IMR-90 (cell line): Measurements from ENCODE around the gene CDK7. TPM values are rescaled to one million over a fixed set of nuclear protein-coding genes. Genes with fewer than 3 reads are reported as not detected.

Experiments
- ATAC-seq: fragments of 200-7000 bp; cut with Tn5 transposase; 2 replicates; pipeline ENCODE4 v1.9.1; 2020; ENCODE audit warnings: low read depth, mild to moderate bottlenecking, moderate library complexity
- BruUV-seq: library from RNA; stranded (reverse); fragments of 400-500 nt; replicated peaks from 2 replicates; lab custom pipeline; 2021; lab: Mats Ljungman, UMichigan
- CTCF ChIA-PET: fragments of 300-600 bp; formaldehyde crosslinking; extraction: SDS; loops from one replicate; lab custom pipeline; 2021; ENCODE audit warnings: antibody characterized with exemption; lab: Yijun Ruan, JAX
- POLR2A ChIA-PET: fragments of 300-600 bp; sonication (Branson Sonifier 250); formaldehyde crosslinking; loops from one replicate; lab custom pipeline; 2022; ENCODE audit warnings: antibody characterized with exemption; ENCODE audit not compliant: unreplicated experiment; lab: Charles Lee
- DNase-seq: peaks from one replicate; pipeline ENCODE4 v3.0.0; 2013
- H2AFZ ChIP-seq: replicated peaks from 2 replicates; pipeline ENCODE3; 2013; ENCODE audit warnings: low read length, mild to moderate bottlenecking; ENCODE audit not compliant: poor library complexity
- H2AK5ac ChIP-seq: 2 replicates; pipeline ENCODE4 v1.6.1; 2013; ENCODE audit warnings: low read depth, low read length, inconsistent platforms
- H2AK9ac ChIP-seq: replicated peaks from 2 replicates; pipeline ENCODE3; 2013; ENCODE audit warnings: mild to moderate bottlenecking, low read depth, low read length, moderate library complexity; ENCODE audit not compliant: poor library complexity
- H2BK120ac ChIP-seq: 2 replicates; pipeline ENCODE4 v1.6.1; 2013; ENCODE audit warnings: low read depth, low read length, inconsistent platforms
- H2BK15ac ChIP-seq: 3 replicates; pipeline ENCODE4 v1.6.1; 2013; ENCODE audit warnings: low read depth, low read length, inconsistent platforms
- H2BK20ac ChIP-seq: 2 replicates; pipeline ENCODE4 v1.6.1; 2013; ENCODE audit warnings: low read depth, mild to moderate bottlenecking, inconsistent platforms, low read length, moderate library complexity
- H2BK5ac ChIP-seq: 2 replicates; pipeline ENCODE4 v1.6.1; 2013; ENCODE audit warnings: mild to moderate bottlenecking, low read depth, low read length, inconsistent platforms; ENCODE audit not compliant: poor library complexity, severe bottlenecking
- H3K14ac ChIP-seq: replicated peaks from 2 replicates; pipeline ENCODE4 v1.6.1; 2013; ENCODE audit warnings: low read depth, low read length, inconsistent platforms
- H3K18ac ChIP-seq: 2 replicates; pipeline ENCODE4 v1.6.1; 2013; ENCODE audit warnings: low read depth, low read length, control low read depth
- H3K23ac ChIP-seq: 2 replicates; pipeline ENCODE4 v1.6.1; 2013; ENCODE audit warnings: low read depth, low read length, inconsistent platforms
- H3K27ac ChIP-seq: 2 replicates; pipeline ENCODE4 v1.5.1; 2013; ENCODE audit warnings: mild to moderate bottlenecking, control low read depth, low read length; ENCODE audit not compliant: insufficient read depth
- H3K27me3 ChIP-seq: 2 replicates; pipeline ENCODE4 v1.6.1; 2013; ENCODE audit warnings: low read length; ENCODE audit not compliant: control insufficient read depth, insufficient read depth
- H3K36me3 ChIP-seq: 2 replicates; pipeline ENCODE4 v1.6.1; 2013; ENCODE audit warnings: low read length, mixed read lengths; ENCODE audit not compliant: control insufficient read depth, insufficient read depth
- H3K4ac ChIP-seq: 2 replicates; pipeline ENCODE4 v1.6.1; 2013; ENCODE audit warnings: low read depth, low read length, inconsistent platforms
- H3K4me1 ChIP-seq: 2 replicates; pipeline ENCODE4 v1.6.1; 2013; ENCODE audit warnings: low read length, mixed read lengths; ENCODE audit not compliant: control insufficient read depth, insufficient read depth
- H3K4me2 ChIP-seq: 2 replicates; pipeline ENCODE4 v1.6.1; 2013; ENCODE audit warnings: low read depth, mild to moderate bottlenecking, control low read depth, low read length, moderate library complexity
- H3K4me3 ChIP-seq: 2 replicates; pipeline ENCODE4 v1.5.1; 2013; ENCODE audit warnings: low read depth, mild to moderate bottlenecking, control low read depth, low read length, moderate library complexity; ENCODE audit not compliant: insufficient read depth
- H3K56ac ChIP-seq: 2 replicates; pipeline ENCODE4 v1.6.1; 2013; ENCODE audit warnings: low read length, inconsistent platforms; ENCODE audit not compliant: insufficient read depth; ENCODE audit errors: extremely low read depth
- H3K79me1 ChIP-seq, 2 experiments: 2 replicates each; pipeline ENCODE4 v1.6.1; 2013; ENCODE audit warnings: low read length in 2 of 2, inconsistent platforms in 1 of 2, low read depth in 1 of 2
- H3K9ac ChIP-seq: 2 replicates; pipeline ENCODE4 v1.6.1; 2013; ENCODE audit warnings: low read depth, low read length, control low read depth
- H3K9me1 ChIP-seq: 2 replicates; pipeline ENCODE4 v1.6.1; 2013; ENCODE audit warnings: low read length, inconsistent platforms; ENCODE audit not compliant: insufficient read depth
- H3K9me3 ChIP-seq: 2 replicates; pipeline ENCODE4 v1.6.1; 2013; ENCODE audit warnings: low read length; ENCODE audit not compliant: control insufficient read depth, insufficient read depth
- H4K20me1 ChIP-seq: 2 replicates; pipeline ENCODE4 v1.6.1; 2013; ENCODE audit warnings: low read length, inconsistent platforms; ENCODE audit not compliant: insufficient read depth
- H4K5ac ChIP-seq: 2 replicates; pipeline ENCODE4 v1.6.1; 2013; ENCODE audit warnings: mild to moderate bottlenecking, low read depth, low read length, control low read depth
- H4K8ac ChIP-seq, 2 experiments: 2 replicates each; pipeline ENCODE4 v1.6.1; 2013; ENCODE audit warnings: low read depth in 2 of 2, low read length in 2 of 2, control low read depth in 1 of 2, inconsistent platforms in 1 of 2
- H4K91ac ChIP-seq: 2 replicates; pipeline ENCODE4 v1.6.1; 2013; ENCODE audit warnings: low read depth, low read length, inconsistent platforms; ENCODE audit not compliant: insufficient read depth
- MAZ ChIP-seq: IDR thresholded peaks from 2 replicates; pipeline ENCODE4 v1.6.1; 2012; ENCODE audit warnings: low read depth, mild to moderate bottlenecking, low read length, improper control_type of control experiment, moderate library complexity, borderline replicate concordance
- MXI1 ChIP-seq: IDR thresholded peaks from 2 replicates; pipeline ENCODE4 v1.6.1; 2012; ENCODE audit warnings: low read depth, mild to moderate bottlenecking, low read length, moderate library complexity, borderline replicate concordance
- POLR2A ChIP-seq: IDR thresholded peaks from 2 replicates; pipeline ENCODE4 v1.6.1; 2012; ENCODE audit warnings: mild to moderate bottlenecking, low read depth, low read length
- RCOR1 ChIP-seq: IDR thresholded peaks from 2 replicates; pipeline ENCODE4 v1.6.1; 2012; ENCODE audit warnings: mild to moderate bottlenecking, low read length, improper control_type of control experiment; ENCODE audit not compliant: insufficient replicate concordance
- SMC3 ChIP-seq: fragments of 150-350 bp; IDR thresholded peaks from 2 replicates; pipeline ENCODE4 v1.6.1; 2016; ENCODE audit warnings: low read depth, mild to moderate bottlenecking, antibody characterized with exemption, low read length, moderate library complexity
- WGBS, 2 experiments: methylation state at CpG; one replicate each; pipeline versions ENCODE4 v1.1.5 to v1.1.7; 2013; ENCODE audit warnings: missing lambda C conversion rate in 2 of 2; ENCODE audit not compliant: insufficient read length in 1 of 2; ENCODE audit errors: extremely low coverage in 2 of 2; 5-methylcytosine and 5-hydroxymethylcytosine counted together
- dilution Hi-C: fragments of 300-500 bp; cut with HindIII; formaldehyde crosslinking; loops from one replicate; pipeline ENCODE4 v1.14.3; 2018; ENCODE audit warnings: low sequenced_read_pairs; ENCODE audit not compliant: unreplicated experiment
- in situ Hi-C: fragments of 300-500 bp; cut with MboI; formaldehyde crosslinking; loops from 3 replicates; pipeline ENCODE4 v1.14.3; 2019; ENCODE audit warnings: low sequenced_read_pairs, inconsistent platforms, mixed read lengths
- intact Hi-C: fragments of 100-400 bp; cut with micrococcal nuclease; formaldehyde crosslinking; loops from 2 replicates; pipeline ENCODE4 v1.10.0; 2022
- polyA plus RNA-seq, 3 experiments: library from polyadenylated mRNA; depleted of rRNA; stranded (reverse); fragments of >200 nt; gene quantifications; 2 replicates each; pipeline ENCODE4 v1.2.3, GENCODE V29; 2012; ENCODE audit warnings: low replicate concordance in 1 of 3
- total RNA-seq: library from RNA; depleted of rRNA; stranded (reverse); fragments of >200 nt; gene quantifications from 2 replicates; pipeline ENCODE4 v1.2.3, GENCODE V29; 2012

The CDK7 gene
- total and polyA plus RNA-seq, 2 of the 4 experiments (the other 2 are of a cell fraction), result 59.8 to 65.6 TPM

- Histone ChIP-seq H3K23ac (peak overlapping the region; percentile 77), H3K27me3 (no peaks in the 10 kb centered on the region), H2AK9ac (peak overlapping the region; percentile 42), H4K5ac (peak overlapping the region; percentile 50), H3K4me2 (peak overlapping the region; percentile 77), H3K9me3 (no peaks in the 10 kb centered on the region), H4K20me1 (no peaks in the 10 kb centered on the region), H2AK5ac (peak overlapping the region; percentile 62; the same call in 1 of the 2 replicates), H3K4ac (peak overlapping the region; percentile 86), H3K4me1 (peaks cover 6% of the 10 kb centered on the region), H3K18ac (peak overlapping the region; percentile 53), H2AFZ (peak overlapping the region; percentile 92), H2BK20ac (no peak overlapping the region), H3K14ac (peak overlapping the region; percentile 90), H3K79me1 (peaks cover 19 to 20% of the 10 kb centered on the region in 2 experiments; a peak in 3 of 4 replicates), H3K9me1 (no peaks in the 10 kb centered on the region), H2BK15ac (peak overlapping the region; percentile 4; the same call in 1 of the 3 replicates), H3K56ac (peak overlapping the region; percentile 5; the same call in 1 of the 2 replicates), H3K4me3 (peak overlapping the region; percentile 91), H3K36me3 (peaks cover 2% of the 10 kb centered on the region; the same call in 1 of the 2 replicates), H4K8ac (peak overlapping the region; percentile 88 to 95), H3K27ac (peak overlapping the region; percentile 81), H2BK120ac (peak overlapping the region; percentile 39; the same call in 1 of the 2 replicates), H2BK5ac (peak overlapping the region; percentile 81), H3K9ac (peak overlapping the region; percentile 72), H4K91ac (peak overlapping the region; percentile 89)
- whole genome bisulfite sequencing, 2 experiments, result 1% methylated on average over 34 of the region's 73 CpGs; no CpG with 5 or more reads in 1 of the 2 experiments
- dilution Hi-C loops (no loop called here), intact Hi-C loops (no loop called here), in situ Hi-C loops (no loop called here)
- TF ChIP-seq POLR2A (peak; percentile 69; the same call in 1 of the 2 replicates), RCOR1 (peak; percentile 43), MAZ (peak; percentile 75; the same call in 1 of the 2 replicates), MXI1 (peak; percentile 16; the same call in 1 of the 2 replicates), SMC3 (no peak)
- DNase-seq (peak; percentile 86), ATAC-seq (peak; percentile 98)
- ChIA-PET POLR2A (no interaction called here), CTCF (interaction anchor here (0.9 kb wide), 1 partner anchor 10 kb away, joined by 3 read pairs; no protein-coding TSS in a partner anchor)
- no TSS peak for BruUV-seq
These were observed 16.8 kb upstream of the CDK7 start for GRCh38 chr5:69217548-69218526.
